ENCODE measurements around the gene CLSTN1. TPM values are rescaled to one million over a fixed set of nuclear protein-coding genes. Genes with fewer than 3 reads are reported as not detected.

Gene CLSTN1
- 10 to 100 TPM; 23.2 to 28.8 (median 28.8) TPM for polyA plus RNA-seq

DNA sequence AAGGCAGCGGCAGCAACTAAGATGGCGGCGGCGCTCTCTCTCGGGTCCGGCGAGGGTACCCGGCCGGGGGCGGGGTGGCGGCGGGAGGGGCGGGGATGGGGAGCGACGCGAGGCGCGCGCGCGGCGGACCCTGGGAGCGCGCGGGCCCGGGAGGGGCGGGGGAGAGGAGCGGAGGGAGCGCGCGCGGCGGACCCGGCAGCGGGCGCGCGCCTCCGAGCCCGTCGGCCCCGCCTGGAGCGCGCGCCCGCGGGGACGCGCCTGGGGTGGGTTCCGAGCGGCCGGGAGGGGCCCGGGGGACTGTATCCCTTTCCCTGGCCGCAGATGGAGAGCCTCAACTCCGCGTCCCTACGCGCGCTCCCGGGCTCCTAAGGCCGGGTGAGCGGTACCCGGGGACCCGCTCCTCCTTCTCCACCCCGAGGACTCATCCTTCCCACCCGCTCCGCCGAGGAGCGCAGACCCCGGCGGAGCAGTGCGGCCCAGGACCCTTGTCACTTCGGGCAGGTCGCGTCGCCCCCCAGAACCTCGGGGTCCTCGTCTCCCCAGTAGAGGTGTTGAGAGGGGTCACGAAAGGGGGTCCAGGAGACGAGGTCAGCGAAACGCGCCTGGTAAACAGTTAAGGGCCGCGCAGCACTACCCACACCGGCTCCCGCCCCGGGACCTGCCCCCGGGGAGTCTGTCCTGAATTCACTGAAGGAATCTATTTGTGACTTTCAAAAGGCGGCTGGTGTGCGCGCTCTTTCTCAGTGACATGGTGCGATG is at the start of gene CLSTN1:
CLSTN1 (minus strand) TSS at position 23 of the 759 bp plus-strand sequence. CDS start 232 bp downstream, outside the sequence.
- H3K27ac ChIP-seq (ENCODE audit: low read depth, low read length): no peak within 1 kb of the TSS
- 1% methylated on average over 51 to 85 of the region's 93 CpGs for WGBS, 3 donors

DNA sequence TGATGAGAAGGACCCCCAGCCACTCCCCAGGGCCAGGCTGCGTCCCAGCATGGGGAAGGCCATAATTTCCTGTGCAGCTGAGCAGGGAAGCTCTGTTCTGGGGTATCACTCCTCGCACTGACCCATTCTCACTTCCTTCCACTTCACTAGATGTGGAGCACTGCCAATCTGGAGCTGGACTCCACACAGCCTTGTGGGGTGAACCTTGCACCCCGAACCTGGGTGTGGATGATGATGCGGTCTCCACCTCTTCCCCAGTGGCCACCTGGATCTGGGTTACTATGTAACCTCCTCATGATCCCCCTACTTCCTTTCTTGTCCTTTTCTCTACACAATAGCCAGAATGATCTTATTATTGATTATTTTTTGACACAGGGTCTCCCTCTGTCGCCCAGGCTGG is 49.6 kb upstream of the CLSTN1 start:
- H3K27ac ChIP-seq (ENCODE audit: low read depth, low read length): no peak overlapping the region
- 83 to 91% (median 90%) methylated on average over 5 of the region's 5 CpGs for WGBS, 3 donors

GRCh38 chr1:9872430-9873165 is 48.8 kb upstream of the CLSTN1 start:
- 84 to 91% (median 88%) methylated on average over 10 to 11 of the region's 11 CpGs for WGBS, 3 donors
- no peak overlapping the region for H3K27ac ChIP-seq (ENCODE audit: low read depth, low read length)

- no peak overlapping the region for H3K27ac ChIP-seq (ENCODE audit: low read depth, low read length)
- WGBS, 3 donors: 89 to 93% (median 91%) methylated on average over 16 to 20 of the region's 20 CpGs
These were observed 48.1 kb upstream of the CLSTN1 start for GRCh38 chr1:9871707-9872425.

- WGBS, 3 donors: 89 to 94% (median 92%) methylated on average over 9 of the region's 9 CpGs
- H3K27ac ChIP-seq (ENCODE audit: low read depth, low read length): no peak overlapping the region
These were observed 47.3 kb upstream of the CLSTN1 start for GRCh38 chr1:9871021-9871420.

GRCh38 chr1:9870572-9870971 is 46.8 kb upstream of the CLSTN1 start:
- 87 to 92% (median 89%) methylated on average over 4 of the region's 4 CpGs for WGBS, 3 donors

DNA sequence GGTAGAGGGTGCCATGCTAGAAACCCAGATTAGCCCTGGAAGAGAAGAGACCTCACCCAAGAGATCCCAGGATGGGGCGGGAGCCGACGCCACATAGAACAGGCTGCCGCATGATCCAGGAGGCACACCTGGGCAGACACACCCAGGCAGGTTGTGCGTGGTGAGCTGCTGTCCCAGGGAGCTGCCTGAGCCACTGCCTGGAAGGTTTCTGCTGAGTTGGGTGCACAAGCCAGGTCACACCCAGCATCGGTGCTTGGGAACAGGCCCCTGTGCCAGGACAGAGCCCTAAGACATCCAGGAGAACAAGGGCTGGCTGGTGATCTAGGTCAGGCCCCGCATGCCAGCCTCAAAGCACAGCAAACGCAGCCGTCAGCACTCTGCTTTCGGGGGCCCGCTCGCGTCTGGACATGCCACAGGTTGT is 46.1 kb upstream of the CLSTN1 start:
- WGBS, 3 donors: 93 to 96% (median 95%) methylated on average over 13 of the region's 13 CpGs
- no peak overlapping the region for H3K27ac ChIP-seq (ENCODE audit: low read depth, low read length)

More at GRCh38 chr1:9870572-9870971, 46.8 kb upstream of the CLSTN1 start:
- H3K27ac ChIP-seq (ENCODE audit: low read depth, low read length): no peak overlapping the region

DNA sequence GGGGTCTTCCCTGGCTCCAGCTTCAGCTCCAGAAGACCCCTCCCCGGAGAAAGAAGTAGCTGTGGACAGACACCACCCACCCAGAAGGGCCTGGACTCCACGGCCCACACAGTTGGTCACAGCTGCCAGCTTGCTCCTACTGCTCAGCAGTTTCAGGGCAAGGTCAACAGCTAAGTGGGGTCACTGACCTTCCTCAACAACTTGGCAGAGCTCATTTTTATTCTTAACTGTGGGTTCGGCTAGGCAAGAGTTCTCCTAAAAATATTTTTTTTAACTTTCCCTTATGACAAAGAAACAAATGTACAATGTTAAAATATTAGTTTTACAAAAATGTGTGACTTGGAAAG is 44.5 kb upstream of the CLSTN1 start:
- H3K27ac ChIP-seq (ENCODE audit: low read depth, low read length): no peak overlapping the region
- WGBS, 3 donors: 56 to 65% (median 59%) methylated on average over 3 of the region's 3 CpGs

DNA sequence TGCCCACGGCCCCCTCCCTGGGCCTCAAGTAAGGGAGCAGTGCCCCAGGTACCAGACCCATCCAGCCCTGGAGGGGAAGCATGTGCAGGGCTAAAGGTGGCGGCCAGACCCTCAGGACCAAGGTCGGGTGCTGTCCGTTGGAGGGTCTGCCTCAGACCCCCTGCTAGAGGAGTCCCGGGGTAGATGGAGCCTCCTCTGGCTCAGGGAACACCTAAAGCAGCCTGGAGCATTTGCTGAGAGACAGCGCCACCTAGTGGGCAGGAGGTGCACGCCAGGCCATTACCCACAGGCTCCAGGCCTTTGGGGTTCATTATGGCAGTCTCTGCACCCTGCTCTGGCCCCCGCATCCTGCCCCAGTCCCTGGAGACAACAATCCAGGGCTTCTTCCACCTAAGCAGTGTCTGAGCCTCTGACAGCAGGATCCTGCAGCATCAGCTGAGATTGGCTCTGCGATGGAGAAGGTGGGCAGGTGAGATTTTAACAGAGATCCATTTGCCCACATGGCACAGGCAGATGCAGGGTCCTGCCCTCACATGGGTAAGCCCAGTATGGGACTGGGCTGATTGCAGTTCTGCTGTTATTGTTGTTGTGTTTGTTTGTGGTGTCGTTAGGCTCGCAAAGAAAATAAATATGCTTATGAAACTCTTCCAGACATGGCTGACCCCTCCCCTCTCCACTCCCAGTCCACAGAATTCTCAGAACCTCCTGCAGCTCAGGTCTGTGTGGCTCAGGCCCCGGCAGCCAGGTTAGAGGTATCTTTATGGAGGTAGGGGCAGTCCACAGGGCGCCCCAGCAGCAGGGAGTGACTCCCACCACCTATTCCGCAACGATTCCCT is 43.9 kb upstream of the CLSTN1 start:
- 49 to 52% (median 50%) methylated on average over 15 of the region's 15 CpGs for WGBS, 3 donors

DNA sequence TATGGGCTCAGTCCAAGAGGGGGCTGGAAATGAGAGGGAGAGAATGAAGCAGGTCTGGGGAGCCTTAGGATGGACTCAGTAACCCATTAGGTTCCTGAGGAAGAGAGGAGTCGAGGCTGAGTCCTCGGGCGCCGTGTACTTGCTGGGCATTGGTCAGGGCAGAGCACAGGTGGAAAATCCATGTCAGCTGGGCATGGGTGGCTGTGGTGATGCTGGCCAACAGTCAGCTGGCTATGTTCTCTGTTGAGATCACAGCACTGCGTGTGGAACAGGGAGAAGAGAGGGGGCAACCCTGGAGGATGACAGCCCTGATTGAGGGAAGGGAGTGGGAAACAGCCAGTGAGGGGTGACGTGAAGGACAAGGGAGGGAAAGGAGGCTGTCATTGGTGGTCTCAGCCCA is 43.1 kb upstream of the CLSTN1 start:
- 85 to 95% (median 93%) methylated on average over 6 of the region's 6 CpGs for WGBS, 3 donors
- H3K27ac ChIP-seq (ENCODE audit: low read depth, low read length): no peak overlapping the region

More for the DNA sequence above, 43.9 kb upstream of the CLSTN1 start:
- H3K27ac ChIP-seq (ENCODE audit: low read depth, low read length): no peak overlapping the region

DNA sequence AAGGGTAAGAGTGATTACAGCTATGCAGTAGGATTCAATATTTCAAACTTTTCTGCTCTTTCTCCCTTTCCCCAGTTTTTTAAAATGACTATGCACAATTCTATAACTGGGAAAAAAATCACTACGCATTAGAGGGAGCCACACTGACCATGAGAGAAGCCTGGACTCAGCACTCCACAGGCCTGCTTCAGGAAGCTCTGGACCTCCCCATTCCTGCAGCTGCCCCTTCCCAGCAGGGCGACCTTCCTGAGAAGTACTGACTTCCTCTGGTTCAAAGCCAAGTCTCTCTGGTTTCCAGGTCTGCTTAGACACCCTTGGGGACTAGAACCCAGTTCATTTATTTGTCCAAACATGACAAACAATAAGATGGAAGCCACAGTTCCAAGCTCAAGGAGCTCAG is 42.0 kb upstream of the CLSTN1 start:
- 65 to 74% (median 71%) methylated on average over 2 of the region's 2 CpGs for WGBS, 3 donors
- no peak overlapping the region for H3K27ac ChIP-seq (ENCODE audit: low read depth, low read length)

- no peak overlapping the region for H3K27ac ChIP-seq (ENCODE audit: low read depth, low read length)
- WGBS, 3 donors: 78 to 83% (median 80%) methylated on average over 10 of the region's 10 CpGs
These were observed 39.6 kb upstream of the CLSTN1 start for GRCh38 chr1:9863371-9863770.

GRCh38 chr1:9861360-9861759 is 37.6 kb upstream of the CLSTN1 start:
- 83 to 88% (median 84%) methylated on average over 8 of the region's 8 CpGs for WGBS, 3 donors

DNA sequence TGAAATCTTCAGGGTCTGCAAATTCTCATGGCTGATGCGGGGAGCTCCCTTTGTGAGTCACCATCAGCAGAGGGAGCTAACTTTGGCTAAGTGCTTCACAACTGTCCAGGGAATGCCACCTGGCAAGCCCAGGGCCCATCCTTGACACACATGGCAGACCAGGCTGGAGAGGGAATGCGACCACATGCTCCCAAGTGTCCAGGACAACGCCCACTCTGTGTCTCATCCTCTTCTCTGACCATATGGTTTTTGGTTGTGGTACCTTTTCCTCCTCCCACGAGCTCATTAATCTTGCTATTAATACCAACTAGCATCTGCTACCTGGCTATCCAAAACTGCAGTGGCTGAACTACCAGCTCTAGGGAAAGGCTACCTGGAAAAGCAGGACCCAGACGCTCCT is 37.1 kb upstream of the CLSTN1 start:
- no peak overlapping the region for H3K27ac ChIP-seq (ENCODE audit: low read depth, low read length)
- WGBS, 3 donors: 80 to 92% (median 88%) methylated on average over 5 of the region's 5 CpGs

More at GRCh38 chr1:9861360-9861759, 37.6 kb upstream of the CLSTN1 start:
- no peak overlapping the region for H3K27ac ChIP-seq (ENCODE audit: low read depth, low read length)

DNA sequence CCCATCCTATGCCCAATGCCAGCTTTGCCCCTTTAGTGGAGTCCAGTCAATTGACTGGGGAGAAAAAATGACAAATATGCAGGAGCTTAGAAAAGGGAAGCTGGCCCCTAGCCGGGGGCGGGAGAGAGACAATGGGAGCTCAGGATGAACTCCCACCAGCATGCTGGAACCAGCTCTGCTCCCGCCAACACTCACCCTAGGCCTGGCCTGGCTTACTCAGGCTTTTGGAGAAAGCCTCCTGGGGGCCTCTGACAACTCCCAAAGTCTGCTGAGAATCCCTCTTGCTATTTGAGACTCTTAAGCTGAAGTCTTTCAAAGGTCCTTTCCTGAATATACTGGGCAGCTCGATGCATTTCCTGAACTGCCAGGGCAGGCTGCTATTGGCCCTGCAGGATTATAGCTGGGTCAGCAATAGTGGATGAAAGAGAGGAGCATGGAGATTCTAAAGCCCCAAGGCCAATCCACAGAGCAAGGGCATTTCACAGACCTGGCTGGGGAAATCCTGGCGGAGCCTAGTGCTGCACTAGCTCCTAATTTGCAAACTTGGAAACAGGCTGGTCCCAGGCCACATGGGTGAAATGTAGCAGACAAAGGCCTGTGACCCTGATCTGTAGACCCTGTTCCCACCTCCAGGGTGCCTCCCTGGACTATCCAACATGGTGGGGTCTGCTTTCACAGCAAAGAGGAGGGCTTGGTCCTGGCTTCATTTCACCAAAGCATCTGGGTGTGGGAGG is 35.7 kb upstream of the CLSTN1 start:
- 56 to 66% (median 61%) methylated on average over 5 of the region's 5 CpGs for whole genome bisulfite sequencing, 3 donors
- no peak overlapping the region for H3K27ac ChIP-seq (ENCODE audit: low read depth, low read length)

- WGBS, 3 donors: 96 to 97% (median 97%) methylated on average over 6 of the region's 6 CpGs
- H3K27ac ChIP-seq (ENCODE audit: low read depth, low read length): no peak overlapping the region
These were observed 34.7 kb upstream of the CLSTN1 start for GRCh38 chr1:9858293-9859035.

- no peak overlapping the region for H3K27ac ChIP-seq (ENCODE audit: low read depth, low read length)
- 54 to 93% (median 62%) methylated on average over 1 of the region's 1 CpG for WGBS, 3 donors
These were observed 31.4 kb upstream of the CLSTN1 start for GRCh38 chr1:9855186-9855585.

Data from adipose tissue (tissue), 3 donors.